ENCODE measurements around the gene ANK3. TPM values are rescaled to one million over a fixed set of nuclear protein-coding genes. Genes with fewer than 3 reads are reported as not detected.

The ANK3 gene
- total RNA-seq, 1 experiment from 2014 or later, result 0.97 TPM

GRCh38 chr10:60207894-60208293 is 181.8 kb downstream of the ANK3 start:
- 0 out of 2 replicates have a peak, but pooled peaks cover 3% of the 10 kb centered on the region for H3K27me3 ChIP-seq (replicated peaks)
- no peak overlapping the region for H3K4me3 ChIP-seq
- no peaks in the 10 kb centered on the region for H3K4me1 ChIP-seq (replicated peaks)
- H3K36me3 ChIP-seq, result no peaks in the 10 kb centered on the region
- no peaks in the 10 kb centered on the region for H3K9me3 ChIP-seq (replicated peaks)
- no peak overlapping the region for H3K27ac ChIP-seq
- no peak for DNase-seq (ENCODE audit: low read depth in 1 of 2, low spot score in 2 of 2)

GRCh38 chr10:60206735-60207134 is 182.9 kb downstream of the ANK3 start:
- DNase-seq (ENCODE audit: low read depth in 1 of 2, low spot score in 2 of 2), result no peak
- H3K9me3 ChIP-seq (replicated peaks), result no peaks in the 10 kb centered on the region
- H3K36me3 ChIP-seq, result no peaks in the 10 kb centered on the region
- H3K4me3 ChIP-seq, result no peak overlapping the region
- 0 out of 2 replicates have a peak, but pooled peaks cover 3% of the 10 kb centered on the region for H3K27me3 ChIP-seq (replicated peaks)
- no peaks in the 10 kb centered on the region for H3K4me1 ChIP-seq (replicated peaks)
- no peak overlapping the region for H3K27ac ChIP-seq

- Histone ChIP-seq H3K9me3 (replicated peaks) (no peaks in the 10 kb centered on the region), H3K36me3 (no peaks in the 10 kb centered on the region), H3K4me1 (replicated peaks) (no peaks in the 10 kb centered on the region), H3K27ac (no peak overlapping the region), H3K27me3 (replicated peaks) (0 out of 2 replicates have a peak, but pooled peaks cover 3% of the 10 kb centered on the region), H3K4me3 (no peak overlapping the region)
- no peak for DNase-seq (ENCODE audit: low read depth in 1 of 2, low spot score in 2 of 2)
These were observed 183.9 kb downstream of the ANK3 start for GRCh38 chr10:60205741-60206140.

- Histone ChIP-seq H3K4me1 (replicated peaks) (no peaks in the 10 kb centered on the region), H3K9me3 (replicated peaks) (no peaks in the 10 kb centered on the region), H3K27ac (no peak overlapping the region), H3K27me3 (replicated peaks) (no peaks in the 10 kb centered on the region), H3K4me3 (no peak overlapping the region), H3K36me3 (no peaks in the 10 kb centered on the region)
- DNase-seq (ENCODE audit: low read depth in 1 of 2, low spot score in 2 of 2), result no peak
These were observed 185.6 kb downstream of the ANK3 start for GRCh38 chr10:60203993-60204618.

GRCh38 chr10:60200682-60201053 is 189.0 kb downstream of the ANK3 start:
- H3K36me3 ChIP-seq, result no peaks in the 10 kb centered on the region
- no peaks in the 10 kb centered on the region for H3K9me3 ChIP-seq (replicated peaks)
- no peaks in the 10 kb centered on the region for H3K4me1 ChIP-seq (replicated peaks)
- no peak for DNase-seq (ENCODE audit: low read depth in 1 of 2, low spot score in 2 of 2)
- H3K27me3 ChIP-seq (replicated peaks), result no peaks in the 10 kb centered on the region
- H3K4me3 ChIP-seq, result no peak overlapping the region
- no peak overlapping the region for H3K27ac ChIP-seq

GRCh38 chr10:60200012-60200681 is 189.5 kb downstream of the ANK3 start:
- no peak for DNase-seq (ENCODE audit: low read depth in 1 of 2, low spot score in 2 of 2)
- no peak overlapping the region for H3K4me3 ChIP-seq
- H3K27ac ChIP-seq, result no peak overlapping the region
- no peaks in the 10 kb centered on the region for H3K9me3 ChIP-seq (replicated peaks)
- H3K27me3 ChIP-seq (replicated peaks), result no peaks in the 10 kb centered on the region
- no peaks in the 10 kb centered on the region for H3K4me1 ChIP-seq (replicated peaks)
- no peaks in the 10 kb centered on the region for H3K36me3 ChIP-seq

GRCh38 chr10:60197206-60197605 is 192.5 kb downstream of the ANK3 start:
- no peak overlapping the region for H3K4me3 ChIP-seq
- no peak overlapping the region for H3K27ac ChIP-seq
- no peaks in the 10 kb centered on the region for H3K4me1 ChIP-seq (replicated peaks)
- DNase-seq (ENCODE audit: low read depth in 1 of 2, low spot score in 2 of 2), result no peak
- no peaks in the 10 kb centered on the region for H3K36me3 ChIP-seq
- H3K9me3 ChIP-seq (replicated peaks), result no peaks in the 10 kb centered on the region
- H3K27me3 ChIP-seq (replicated peaks), result no peaks in the 10 kb centered on the region

- Histone ChIP-seq H3K36me3 (no peaks in the 10 kb centered on the region), H3K4me1 (replicated peaks) (no peaks in the 10 kb centered on the region), H3K4me3 (no peak overlapping the region), H3K9me3 (replicated peaks) (no peaks in the 10 kb centered on the region), H3K27me3 (replicated peaks) (no peaks in the 10 kb centered on the region), H3K27ac (no peak overlapping the region)
- DNase-seq (ENCODE audit: low read depth in 1 of 2, low spot score in 2 of 2), result no peak
These were observed 195.3 kb downstream of the ANK3 start for GRCh38 chr10:60194421-60194820.

GRCh38 chr10:60192946-60193345 is 196.7 kb downstream of the ANK3 start:
- H3K4me3 ChIP-seq, result no peak overlapping the region
- no peak for DNase-seq (ENCODE audit: low read depth in 1 of 2, low spot score in 2 of 2)
- H3K36me3 ChIP-seq, result no peaks in the 10 kb centered on the region

GRCh38 chr10:60189861-60190475 is 199.7 kb downstream of the ANK3 start:
- no peaks in the 10 kb centered on the region for H3K36me3 ChIP-seq
- DNase-seq (ENCODE audit: low read depth in 1 of 2, low spot score in 2 of 2), result no peak

More at GRCh38 chr10:60192946-60193345, 196.7 kb downstream of the ANK3 start:
- no peak overlapping the region for H3K27ac ChIP-seq
- no peaks in the 10 kb centered on the region for H3K27me3 ChIP-seq (replicated peaks)
- H3K4me1 ChIP-seq (replicated peaks), result no peaks in the 10 kb centered on the region
- no peaks in the 10 kb centered on the region for H3K9me3 ChIP-seq (replicated peaks)

GRCh38 chr10:60188548-60188947 is 201.1 kb downstream of the ANK3 start:
- H3K27ac ChIP-seq, result no peak overlapping the region
- no peaks in the 10 kb centered on the region for H3K4me1 ChIP-seq (replicated peaks)
- no peaks in the 10 kb centered on the region for H3K9me3 ChIP-seq (replicated peaks)
- no peaks in the 10 kb centered on the region for H3K27me3 ChIP-seq (replicated peaks)
- no peak for DNase-seq (ENCODE audit: low read depth in 1 of 2, low spot score in 2 of 2)
- no peaks in the 10 kb centered on the region for H3K36me3 ChIP-seq
- H3K4me3 ChIP-seq, result no peak overlapping the region

More at GRCh38 chr10:60189861-60190475, 199.7 kb downstream of the ANK3 start:
- H3K27ac ChIP-seq, result no peak overlapping the region
- no peak overlapping the region for H3K4me3 ChIP-seq
- H3K9me3 ChIP-seq (replicated peaks), result no peaks in the 10 kb centered on the region
- no peaks in the 10 kb centered on the region for H3K27me3 ChIP-seq (replicated peaks)
- H3K4me1 ChIP-seq (replicated peaks), result no peaks in the 10 kb centered on the region

- Histone ChIP-seq H3K27ac (no peak overlapping the region), H3K4me3 (no peak overlapping the region), H3K36me3 (no peaks in the 10 kb centered on the region), H3K4me1 (replicated peaks) (no peaks in the 10 kb centered on the region), H3K27me3 (replicated peaks) (no peaks in the 10 kb centered on the region), H3K9me3 (replicated peaks) (no peaks in the 10 kb centered on the region)
- DNase-seq (ENCODE audit: low read depth in 1 of 2, low spot score in 2 of 2), result no peak
These were observed 202.0 kb downstream of the ANK3 start for GRCh38 chr10:60187691-60188090.

GRCh38 chr10:60186315-60187071 is 203.2 kb downstream of the ANK3 start:
- DNase-seq (ENCODE audit: low read depth in 1 of 2, low spot score in 2 of 2), result no peak
- Histone ChIP-seq H3K36me3 (no peaks in the 10 kb centered on the region), H3K4me3 (no peak overlapping the region), H3K4me1 (replicated peaks) (no peaks in the 10 kb centered on the region), H3K27me3 (replicated peaks) (no peaks in the 10 kb centered on the region), H3K27ac (no peak overlapping the region), H3K9me3 (replicated peaks) (no peaks in the 10 kb centered on the region)

- Histone ChIP-seq H3K36me3 (no peaks in the 10 kb centered on the region), H3K9me3 (replicated peaks) (no peaks in the 10 kb centered on the region), H3K27ac (no peak overlapping the region), H3K4me1 (replicated peaks) (no peaks in the 10 kb centered on the region), H3K27me3 (replicated peaks) (no peaks in the 10 kb centered on the region), H3K4me3 (no peak overlapping the region)
- no peak for DNase-seq (ENCODE audit: low read depth in 1 of 2, low spot score in 2 of 2)
These were observed 204.3 kb downstream of the ANK3 start for GRCh38 chr10:60185421-60185820.

All from SJSA1 (cell line).